Breast epithelium (tissue), 4 donors: ENCODE results near the gene ITPRIPL2. TPM values are rescaled to one million over a fixed set of nuclear protein-coding genes. Genes with fewer than 3 reads are reported as not detected.
A peak's percentile ranks its signal among the peaks of the same experiment; 100 is the strongest.

ENCODE experiments used
- DNase-seq, 2 donors: peaks; one replicate each; pipeline ENCODE4 v3.0.0-alpha.2; 2019; ENCODE audit warnings: low spot score in 2 of 2
- H3K27ac ChIP-seq, 2 donors: fragments of 200-600 bp; sonication (generic) in 1 of 2; one replicate each; pipeline ENCODE4 v1.5.1; 2016 to 2019; ENCODE audit warnings: mild to moderate bottlenecking in 1 of 2
- H3K27me3 ChIP-seq, 2 donors: fragments of 200-600 bp; sonication (generic) in 1 of 2; one replicate each; pipeline versions ENCODE4 v1.5.1 to v1.6.0; 2017 to 2019; ENCODE audit warnings: control low read depth in 1 of 2, mild to moderate bottlenecking in 1 of 2
- H3K36me3 ChIP-seq: fragments of 200-600 bp; one replicate; pipeline ENCODE4 v1.5.1; 2019
- H3K4me1 ChIP-seq, 2 donors: fragments of 200-600 bp; sonication (generic); one replicate each; pipeline ENCODE4 v1.5.1; 2016 to 2019; ENCODE audit warnings: control low read depth in 1 of 2
- H3K4me3 ChIP-seq, 3 donors: fragments of 200-600 bp; sonication (generic); 1 replicate in 2 of 3; 2 replicates in 1 of 3; pipeline ENCODE4 v1.5.1; 2016 to 2019; ENCODE audit warnings: mild to moderate bottlenecking in 3 of 3, moderate library complexity in 2 of 3
- H3K9me3 ChIP-seq, 2 donors: fragments of 200-600 bp; sonication (generic) in 1 of 2; one replicate each; pipeline ENCODE4 v1.5.1; 2016 to 2019; ENCODE audit warnings: control low read depth in 1 of 2
- CTCF ChIP-seq, 3 donors: fragments of 450-650 bp; IDR thresholded peaks; one replicate each; pipeline ENCODE4 v1.5.1; 2016 to 2017; ENCODE audit warnings: antibody characterized with exemption in 3 of 3, mild to moderate bottlenecking in 3 of 3, moderate library complexity in 3 of 3
- POLR2A ChIP-seq: fragments of 450-650 bp; IDR thresholded peaks from one replicate; pipeline ENCODE4 v1.6.1; 2016; ENCODE audit warnings: antibody characterized with exemption, mild to moderate bottlenecking, moderate library complexity
- POLR2AphosphoS5 ChIP-seq, 3 donors: sonication (generic); formaldehyde crosslinking; IDR thresholded peaks; one replicate each; pipeline ENCODE4 v1.6.1; 2017; ENCODE audit warnings: antibody characterized with exemption in 3 of 3
- intact Hi-C: fragments of 100-400 bp; cut with DNase I; formaldehyde crosslinking; loops from one replicate; pipeline ENCODE4 v1.15.1; 2023; ENCODE audit warnings: low total_unique reads
- total RNA-seq, 3 donors: library from RNA; depleted of rRNA; stranded (reverse); fragments of >200 nt; gene quantifications; one replicate each; pipeline ENCODE4 v1.1.0, GENCODE V29; 2016

ITPRIPL2 gene
- 10 to 100 TPM; 36.1 to 66.6 (median 40.3) TPM for total RNA-seq

- no peaks in the 10 kb centered on the region for H3K9me3 ChIP-seq
- no peaks in the 10 kb centered on the region for H3K27me3 ChIP-seq
- TF ChIP-seq POLR2AphosphoS5 (IDR thresholded peaks at IDR 0.05), result peak in 2 of 3 donors; percentile 45 to 82
- peak; percentile 57 for TF ChIP-seq POLR2A
- TF ChIP-seq CTCF (IDR thresholded peaks at IDR 0.05), result peak in 1 of 3 donors; percentile 11
- H3K36me3 ChIP-seq, result no peaks in the 10 kb centered on the region
- peaks cover 17 to 22% of the 10 kb centered on the region in 2 donors for H3K4me1 ChIP-seq
- H3K4me3 ChIP-seq, result peak within 1 kb of the TSS; percentile 80 to 94 (median 84)
- intact Hi-C loops, result no loop called here
- H3K27ac ChIP-seq, result peak within 1 kb of the TSS; percentile 94 to 99
- DNase-seq, result peak; percentile 73 to 88
These were observed at the start of gene ITPRIPL2 for GRCh38 chr16:19113577-19114358. TSS of gene ITPRIPL2 (plus strand) at chr16:19113964. CDS start at chr16:19114462, 498 bp downstream.

GRCh38 chr16:19066988-19067348 lies 46.8 kb upstream of the ITPRIPL2 start:
- intact Hi-C loops, result no loop called here
- no peaks in the 10 kb centered on the region for H3K36me3 ChIP-seq
- H3K9me3 ChIP-seq, result no peaks in the 10 kb centered on the region
- peak overlapping the region; percentile 80 to 93 (median 81) for H3K4me3 ChIP-seq
- peak overlapping the region; percentile 100 for H3K27ac ChIP-seq
- no peaks in the 10 kb centered on the region for H3K27me3 ChIP-seq
- no peaks in the 10 kb centered on the region for H3K4me1 ChIP-seq
- TF ChIP-seq CTCF (IDR thresholded peaks at IDR 0.05), result no peak
- no peak for TF ChIP-seq POLR2A
- TF ChIP-seq POLR2AphosphoS5 (IDR thresholded peaks at IDR 0.05), result no peak
- DNase-seq, result no peak

- Histone ChIP-seq H3K27me3 (no peaks in the 10 kb centered on the region), H3K36me3 (no peaks in the 10 kb centered on the region), H3K4me3 (peak within 1 kb of the TSS; percentile 80 to 93 (median 81)), H3K27ac (peak within 1 kb of the TSS; percentile 100), H3K9me3 (no peaks in the 10 kb centered on the region), H3K4me1 (no peaks in the 10 kb centered on the region)
- intact Hi-C loops, result no loop called here
- peak; percentile 95 to 98 for DNase-seq
- TF ChIP-seq POLR2A (peak; percentile 63), POLR2AphosphoS5 (IDR thresholded peaks at IDR 0.05) (peak; percentile 19 to 73 (median 67)), CTCF (IDR thresholded peaks at IDR 0.05) (peak in 1 of 3 donors; percentile 6)
These were observed 46.2 kb upstream of the ITPRIPL2 start, which contains the start of gene COQ7 for GRCh38 chr16:19067349-19068236. TSS of gene COQ7 (plus strand) at chr16:19067614. CDS start at chr16:19067665, 51 bp downstream.

GRCh38 chr16:19068237-19068815 lies 45.4 kb upstream of the ITPRIPL2 start:
- Histone ChIP-seq H3K27me3 (no peaks in the 10 kb centered on the region), H3K36me3 (no peaks in the 10 kb centered on the region), H3K9me3 (no peaks in the 10 kb centered on the region), H3K4me1 (no peaks in the 10 kb centered on the region), H3K4me3 (peak overlapping the region; percentile 80 to 93 (median 81)), H3K27ac (peak overlapping the region; percentile 100)
- peak in 1 of 2 donors; percentile 34 for DNase-seq
- intact Hi-C loops, result no loop called here
- TF ChIP-seq POLR2AphosphoS5 (IDR thresholded peaks at IDR 0.05) (no peak), POLR2A (no peak), CTCF (IDR thresholded peaks at IDR 0.05) (no peak)
